Pancreas (tissue), 10 donors: ENCODE data around the gene TNFRSF11A. TPM values are rescaled to one million over a fixed set of nuclear protein-coding genes. Genes with fewer than 3 reads are reported as not detected.

ENCODE experiments used
- ATAC-seq, 4 donors: fragments of 200-7000 bp; cut with Tn5 transposase; one replicate each; pipeline versions ENCODE4 v1.8.0 to v1.9.1; 2020; ENCODE audit warnings: mild to moderate bottlenecking in 4 of 4, moderate library complexity in 4 of 4
- DNase-seq, 6 donors: peaks; one replicate each; pipeline ENCODE4 v3.0.0-alpha.2; 2020
- FAIRE-seq: peaks from 2 replicates; lab custom pipeline; 2012; peaks lifted over from hg19 to GRCh38; lab: Jason Lieb, UNC
- H3K27ac ChIP-seq, 4 donors: fragments of 200-600 bp; sonication (generic); 1 replicate in 3 of 4; 2 replicates in 1 of 4; pipeline versions ENCODE4 v1.5.0 to v1.8.0; 2020
- H3K27me3 ChIP-seq, 4 donors: fragments of 200-600 bp; one replicate each; pipeline ENCODE4 v1.8.0; 2021
- H3K36me3 ChIP-seq, 3 donors: fragments of 200-600 bp; sonication (generic) in 1 of 3; one replicate each; pipeline versions ENCODE4 v1.5.0 to v1.8.0; 2020 to 2021
- H3K4me1 ChIP-seq, 3 donors: fragments of 200-600 bp; one replicate each; pipeline ENCODE4 v1.8.0; 2021
- H3K4me3 ChIP-seq, 4 donors: fragments of 200-600 bp; sonication (generic) in 2 of 4; one replicate each; pipeline versions ENCODE4 v1.5.0 to v1.8.0; 2020 to 2021
- H3K9me3 ChIP-seq, 4 donors: fragments of 200-600 bp; one replicate each; pipeline ENCODE4 v1.8.0; 2021
- CTCF ChIP-seq, 4 donors: fragments of 200-600 bp; sonication (generic) in 3 of 4; IDR thresholded peaks; one replicate each; pipeline versions ENCODE4 v1.5.0 to v1.8.0; 2021; ENCODE audit warnings: antibody characterized with exemption in 4 of 4
- WGBS, 2 donors: extraction: QIAGEN DNeasy Blood & Tissue Kit; methylation state at CpG; one replicate each; pipeline ENCODE4 v1.1.7; 2013; 5-methylcytosine and 5-hydroxymethylcytosine counted together
- intact Hi-C, 3 donors: fragments of 100-400 bp; cut with DNase I; formaldehyde crosslinking; loops; one replicate each; pipeline versions ENCODE4 v1.11.1 to v1.14.2; 2022
- polyA plus RNA-seq, 2 donors: library from polyadenylated mRNA; stranded (reverse); fragments of 200-250 nt; gene quantifications; one replicate each; pipeline ENCODE4 v1.2.3, GENCODE V29; 2013
- total RNA-seq, 6 donors: library from RNA; stranded (reverse); fragmentation: NEBNext Ultra II Directional in 4 of 6; extraction: Animal tissue kit (Norgen Biotek cat#: 25700) in 4 of 6; gene quantifications; one replicate each; pipeline versions ENCODE4 v1.2.1 to v1.2.4, GENCODE V29; 2021 to 2023
- donor health status: healthy with polysubstance abuse.
- donor health status: DM: no; HTN: no; CAD: no; lungs with moderate emphysema.
- donor health status: DM: no; HTN: no; CAD: no.
- donor health status: control.
- donor health status: control.
- donor health status: Bipolar disorder and iron deficiency.
- donor health status: DM: yes; HTN: yes; CAD: no.
- donor health status: DM: no; HTN: no; CAD: no.
- donor health status: DM: no; HTN: no; CAD: no.
- donor health status: DM: yes; HTN: yes; CAD: no.

Gene TNFRSF11A
- total and polyA plus RNA-seq, 8 donors, result 0.80 to 6.2 (median 2.8) TPM

- DNase-seq (no peak), FAIRE-seq (no peak), ATAC-seq (peak in 3 of 4 donors; percentile 25 to 74 (median 37))
- Histone ChIP-seq H3K36me3 (no peaks in the 10 kb centered on the region), H3K27ac (no peak overlapping the region), H3K9me3 (no peaks in the 10 kb centered on the region), H3K4me3 (no peak overlapping the region), H3K4me1 (no peaks in the 10 kb centered on the region), H3K27me3 (no peaks in the 10 kb centered on the region)
- intact Hi-C loops, result no loop called here
- no peak for TF ChIP-seq CTCF (IDR thresholded peaks at IDR 0.05)
- WGBS, 2 donors, result 57 to 58% methylated on average over 3 of the region's 3 CpGs
Observed at GRCh38 chr18:62399276-62399675, 74.2 kb downstream of the TNFRSF11A start.

GRCh38 chr18:62399781-62400308 is 74.7 kb downstream of the TNFRSF11A start:
- FAIRE-seq (no peak), ATAC-seq (peak in 3 of 4 donors; percentile 31 to 70 (median 64)), DNase-seq (no peak)
- Histone ChIP-seq H3K4me1 (no peaks in the 10 kb centered on the region), H3K9me3 (no peaks in the 10 kb centered on the region), H3K27ac (no peak overlapping the region), H3K27me3 (no peaks in the 10 kb centered on the region), H3K36me3 (no peaks in the 10 kb centered on the region), H3K4me3 (no peak overlapping the region)
- intact Hi-C loops, result no loop called here
- no peak for TF ChIP-seq CTCF (IDR thresholded peaks at IDR 0.05)
- 13 to 15% methylated on average over 4 of the region's 4 CpGs for WGBS, 2 donors

GRCh38 chr18:62400916-62401315 is 75.8 kb downstream of the TNFRSF11A start:
- H3K4me3 ChIP-seq, result no peak overlapping the region
- FAIRE-seq (no peak), DNase-seq (no peak), ATAC-seq (no peak)
- TF ChIP-seq CTCF (IDR thresholded peaks at IDR 0.05), result no peak
- H3K36me3 ChIP-seq, result no peaks in the 10 kb centered on the region
- no peaks in the 10 kb centered on the region for H3K27me3 ChIP-seq
- H3K9me3 ChIP-seq, result no peaks in the 10 kb centered on the region
- no peak overlapping the region for H3K27ac ChIP-seq
- WGBS, 2 donors, result 52 to 60% methylated on average over 3 of the region's 3 CpGs
- intact Hi-C loops, result no loop called here
- no peaks in the 10 kb centered on the region for H3K4me1 ChIP-seq

GRCh38 chr18:62402342-62402948 is 77.3 kb downstream of the TNFRSF11A start:
- H3K27ac ChIP-seq, result no peak overlapping the region
- no peaks in the 10 kb centered on the region for H3K36me3 ChIP-seq
- H3K4me1 ChIP-seq, result no peaks in the 10 kb centered on the region
- 72 to 85% methylated on average over 6 of the region's 6 CpGs for WGBS, 2 donors
- intact Hi-C loops, result no loop called here
- no peak overlapping the region for H3K4me3 ChIP-seq
- H3K9me3 ChIP-seq, result no peaks in the 10 kb centered on the region
- H3K27me3 ChIP-seq, result no peaks in the 10 kb centered on the region
- no peak for DNase-seq
- no peak for ATAC-seq
- FAIRE-seq, result no peak
- TF ChIP-seq CTCF (IDR thresholded peaks at IDR 0.05), result no peak

- no peaks in the 10 kb centered on the region for H3K36me3 ChIP-seq
- ATAC-seq, result no peak
- TF ChIP-seq CTCF (IDR thresholded peaks at IDR 0.05), result no peak
Observed at GRCh38 chr18:62403120-62403519, 78.0 kb downstream of the TNFRSF11A start.

More at GRCh38 chr18:62403120-62403519, 78.0 kb downstream of the TNFRSF11A start:
- no peaks in the 10 kb centered on the region for H3K27me3 ChIP-seq
- intact Hi-C loops, result no loop called here
- no peak overlapping the region for H3K4me3 ChIP-seq
- FAIRE-seq (no peak), DNase-seq (no peak)
- no peaks in the 10 kb centered on the region for H3K4me1 ChIP-seq
- H3K9me3 ChIP-seq, result no peaks in the 10 kb centered on the region
- H3K27ac ChIP-seq, result no peak overlapping the region
- 82 to 87% methylated on average over 3 of the region's 3 CpGs for WGBS, 2 donors
